Measurements from ENCODE around the gene ZC3H10.

DNA sequence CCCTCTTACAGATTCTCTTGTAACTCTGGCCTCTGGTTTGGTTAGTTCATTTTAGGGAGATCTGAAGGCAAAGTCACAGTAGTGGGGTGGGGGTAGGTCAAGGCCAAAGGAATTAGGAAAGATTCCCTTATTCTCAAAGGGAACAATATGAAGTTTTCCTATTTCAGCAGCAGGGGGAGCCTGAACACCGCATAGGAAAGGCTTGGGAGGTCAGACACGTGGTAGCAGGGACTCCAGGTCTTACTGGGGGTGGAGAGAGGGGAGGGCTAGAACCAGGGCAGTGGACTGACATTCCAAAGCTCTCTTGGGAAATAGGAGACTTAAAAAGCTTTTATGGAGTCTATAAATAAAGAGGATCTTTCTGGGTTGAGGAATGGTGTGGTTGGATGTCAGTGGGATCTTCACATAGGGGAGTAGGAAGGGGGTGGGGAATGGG, 1.3 kb downstream of the ZC3H10 start:
- TF ChIP-seq EZH2phosphoT487 (IDR thresholded peaks at IDR 0.05; ENCODE audit: borderline replicate concordance, low read length) (no peak), EZH2 (IDR thresholded peaks at IDR 0.05; ENCODE audit: low read length, unreplicated experiment) (no peak)
- TF ChIP-seq, protein P1, sequence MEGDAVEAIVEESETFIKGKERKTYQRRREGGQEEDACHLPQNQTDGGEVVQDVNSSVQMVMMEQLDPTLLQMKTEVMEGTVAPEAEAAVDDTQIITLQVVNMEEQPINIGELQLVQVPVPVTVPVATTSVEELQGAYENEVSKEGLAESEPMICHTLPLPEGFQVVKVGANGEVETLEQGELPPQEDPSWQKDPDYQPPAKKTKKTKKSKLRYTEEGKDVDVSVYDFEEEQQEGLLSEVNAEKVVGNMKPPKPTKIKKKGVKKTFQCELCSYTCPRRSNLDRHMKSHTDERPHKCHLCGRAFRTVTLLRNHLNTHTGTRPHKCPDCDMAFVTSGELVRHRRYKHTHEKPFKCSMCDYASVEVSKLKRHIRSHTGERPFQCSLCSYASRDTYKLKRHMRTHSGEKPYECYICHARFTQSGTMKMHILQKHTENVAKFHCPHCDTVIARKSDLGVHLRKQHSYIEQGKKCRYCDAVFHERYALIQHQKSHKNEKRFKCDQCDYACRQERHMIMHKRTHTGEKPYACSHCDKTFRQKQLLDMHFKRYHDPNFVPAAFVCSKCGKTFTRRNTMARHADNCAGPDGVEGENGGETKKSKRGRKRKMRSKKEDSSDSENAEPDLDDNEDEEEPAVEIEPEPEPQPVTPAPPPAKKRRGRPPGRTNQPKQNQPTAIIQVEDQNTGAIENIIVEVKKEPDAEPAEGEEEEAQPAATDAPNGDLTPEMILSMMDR (conservative IDR thresholded peaks at IDR 0.05; ENCODE audit: low read depth, low read length), result peak; percentile 93
